ENCODE measurements around the gene CACYBP.
"Not testable (repeated sequence)": the region's sequence is repeated elsewhere in the genome, so short reads cannot be mapped to it uniquely, and the experiment has no call there.

The CACYBP gene

GRCh38 chr1:175015243-175015642 lies 15.5 kb downstream of the CACYBP start:
- no peak for DNase-seq

GRCh38 chr1:175019524-175019923 lies 19.8 kb downstream of the CACYBP start:
- DNase-seq, result no peak

GRCh38 chr1:175023043-175023921 lies 23.5 kb downstream of the CACYBP start, which contains the start of gene MRPS14:
MRPS14 (minus strand) TSS chr1:175023425; CDS start chr1:175023408, 17 bp downstream.
- DNase-seq, result peak; percentile 84

- DNase-seq, result not testable (repeated sequence)
These were observed 24.1 kb downstream of the CACYBP start for GRCh38 chr1:175023922-175024242.

- DNase-seq, result no peak
These were observed 25.0 kb downstream of the CACYBP start for GRCh38 chr1:175024773-175025172.

- no peak for DNase-seq
These were observed 34.2 kb downstream of the CACYBP start for GRCh38 chr1:175033953-175034352.

- no peak for DNase-seq
These were observed 35.0 kb downstream of the CACYBP start for GRCh38 chr1:175034775-175035174.

- DNase-seq, result no peak
These were observed 36.1 kb downstream of the CACYBP start for GRCh38 chr1:175035865-175036264.

- DNase-seq, result no peak
These were observed 36.7 kb downstream of the CACYBP start for GRCh38 chr1:175036476-175036875.

GRCh38 chr1:175037416-175037815 lies 37.7 kb downstream of the CACYBP start:
- no peak for DNase-seq

- DNase-seq, result no peak
These were observed 40.7 kb downstream of the CACYBP start for GRCh38 chr1:175040324-175040879.

GRCh38 chr1:175042650-175043049 lies 42.9 kb downstream of the CACYBP start:
- DNase-seq, result no peak

- DNase-seq, result no peak
These were observed 44.1 kb downstream of the CACYBP start for GRCh38 chr1:175043824-175044223.

GRCh38 chr1:175044591-175044990 lies 44.8 kb downstream of the CACYBP start:
- not testable (repeated sequence) for DNase-seq

GRCh38 chr1:175045097-175045496 lies 45.4 kb downstream of the CACYBP start:
- DNase-seq, result no peak

GRCh38 chr1:175045519-175045918 lies 45.8 kb downstream of the CACYBP start:
- DNase-seq, result no peak

- DNase-seq, result no peak
These were observed 51.2 kb downstream of the CACYBP start for GRCh38 chr1:175050992-175051391.

- no peak for DNase-seq
These were observed 55.0 kb downstream of the CACYBP start for GRCh38 chr1:175054736-175055135.

Measured in NCI-H2029 (cell line).